Lower leg skin (tissue), 3 donors: ENCODE measurements around the gene JUND.

Source experiments
- CTCF ChIP-seq, 3 donors: fragments of 450-650 bp; IDR thresholded peaks; one replicate each; pipeline ENCODE4 v1.5.1; 2016; ENCODE audit warnings: antibody characterized with exemption in 3 of 3, mild to moderate bottlenecking in 3 of 3, moderate library complexity in 2 of 3
- POLR2A ChIP-seq, 2 donors: fragments of 450-650 bp; IDR thresholded peaks; one replicate each; pipeline ENCODE4 v1.6.1; 2016 to 2017; ENCODE audit warnings: antibody characterized with exemption in 2 of 2, mild to moderate bottlenecking in 1 of 2, moderate library complexity in 1 of 2

- TF ChIP-seq CTCF (IDR thresholded peaks at IDR 0.05): no peak
- no peak for TF ChIP-seq POLR2A (IDR thresholded peaks at IDR 0.05)
Measured at GRCh38 chr19:18245297-18245696, 36.1 kb downstream of the JUND start.
